Smooth muscle cell of the umbilical artery (primary cell): ENCODE measurements around the gene ZNF22. TPM values are rescaled to one million over a fixed set of nuclear protein-coding genes. Genes with fewer than 3 reads are reported as not detected.

ENCODE experiments used
- total RNA-seq: library from RNA; depleted of rRNA; stranded (reverse); fragments of >200 nt; gene quantifications from 2 replicates; pipeline ENCODE4 v1.2.3, GENCODE V29; 2014

The ZNF22 gene
- 13.4 and 13.5 TPM in 2 replicates for total RNA-seq

DNA sequence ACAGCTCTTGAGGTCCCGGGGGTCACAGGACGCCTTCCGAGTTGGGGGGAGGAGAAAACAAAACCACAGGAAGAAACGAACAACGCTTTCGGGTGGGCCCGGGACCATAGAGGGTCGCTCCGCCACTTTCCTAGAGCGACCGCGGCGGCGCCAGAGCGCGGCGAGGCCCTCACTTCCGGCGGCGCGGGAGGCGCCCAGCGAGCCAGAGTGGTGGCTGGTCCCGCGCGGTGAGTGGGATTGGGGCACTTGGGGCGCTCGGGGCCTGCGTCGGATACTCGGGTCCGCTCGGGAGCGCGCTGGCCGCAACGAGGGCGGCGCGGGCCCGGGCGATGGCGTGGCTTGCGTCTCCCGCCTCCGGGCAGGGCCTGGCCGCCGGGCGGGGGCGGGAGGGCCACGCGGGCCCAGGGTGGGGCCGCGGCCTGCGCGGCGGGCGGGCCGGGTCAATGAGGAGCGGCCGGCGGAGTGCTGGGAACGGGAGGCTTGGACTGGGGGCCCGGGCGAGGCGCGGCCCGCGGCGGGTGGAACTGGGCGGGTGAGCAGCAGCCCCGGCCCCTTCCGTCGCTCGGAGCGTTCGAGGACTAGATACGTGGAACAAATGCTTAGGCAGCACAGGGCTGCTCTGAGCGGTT lies at the start of gene ZNF22:
TSS of gene ZNF22 (plus strand) at position 172 of the 629 bp plus-strand sequence. CDS start 2,446 bp downstream, outside the sequence.

DNA sequence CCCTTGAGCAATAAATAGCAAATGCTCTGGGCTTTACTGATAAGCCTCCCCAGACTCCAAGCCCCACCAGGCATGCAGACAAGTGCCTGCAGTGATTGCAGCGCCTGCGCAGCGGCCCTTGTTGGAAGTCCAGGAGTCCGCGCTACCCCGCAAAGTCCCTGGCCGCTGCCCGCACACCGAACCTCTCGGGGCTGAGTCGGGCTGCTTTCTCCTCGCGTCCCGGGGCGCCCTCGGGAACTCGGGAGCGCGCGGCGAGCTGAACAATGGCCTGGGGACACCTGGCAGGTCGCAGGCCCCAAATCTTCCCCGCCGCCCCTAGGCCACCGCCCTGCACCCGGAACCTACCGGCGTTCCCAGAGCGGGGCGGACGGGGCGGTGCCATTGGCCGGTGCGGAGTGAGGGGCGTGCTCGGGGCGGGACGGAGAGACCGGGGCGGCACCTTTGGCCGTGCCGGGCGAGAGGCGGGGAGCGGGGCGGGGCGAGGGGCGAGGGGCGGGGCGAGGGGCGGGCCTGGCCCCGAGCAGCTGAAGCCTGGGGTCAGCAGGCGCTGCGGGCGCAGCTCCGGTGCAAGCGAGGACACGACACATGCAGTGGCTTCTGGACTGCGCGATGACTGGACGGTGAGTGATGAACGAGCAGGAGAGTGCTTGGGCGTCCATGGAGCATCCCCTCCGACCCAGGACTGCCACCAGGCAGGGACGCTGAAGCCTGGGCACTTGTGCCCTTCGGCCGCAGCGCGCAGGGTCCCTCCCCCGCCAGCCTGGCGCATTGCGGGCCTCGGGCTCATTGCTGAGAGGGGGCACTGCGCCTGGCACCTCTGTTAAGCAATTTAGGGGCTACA lies 41.3 kb upstream of the ZNF22 start, which contains the start of gene RASSF4:
TSS of gene RASSF4 (plus strand) at position 556 of the 841 bp plus-strand sequence. CDS start 10,401 bp downstream, outside the sequence.

DNA sequence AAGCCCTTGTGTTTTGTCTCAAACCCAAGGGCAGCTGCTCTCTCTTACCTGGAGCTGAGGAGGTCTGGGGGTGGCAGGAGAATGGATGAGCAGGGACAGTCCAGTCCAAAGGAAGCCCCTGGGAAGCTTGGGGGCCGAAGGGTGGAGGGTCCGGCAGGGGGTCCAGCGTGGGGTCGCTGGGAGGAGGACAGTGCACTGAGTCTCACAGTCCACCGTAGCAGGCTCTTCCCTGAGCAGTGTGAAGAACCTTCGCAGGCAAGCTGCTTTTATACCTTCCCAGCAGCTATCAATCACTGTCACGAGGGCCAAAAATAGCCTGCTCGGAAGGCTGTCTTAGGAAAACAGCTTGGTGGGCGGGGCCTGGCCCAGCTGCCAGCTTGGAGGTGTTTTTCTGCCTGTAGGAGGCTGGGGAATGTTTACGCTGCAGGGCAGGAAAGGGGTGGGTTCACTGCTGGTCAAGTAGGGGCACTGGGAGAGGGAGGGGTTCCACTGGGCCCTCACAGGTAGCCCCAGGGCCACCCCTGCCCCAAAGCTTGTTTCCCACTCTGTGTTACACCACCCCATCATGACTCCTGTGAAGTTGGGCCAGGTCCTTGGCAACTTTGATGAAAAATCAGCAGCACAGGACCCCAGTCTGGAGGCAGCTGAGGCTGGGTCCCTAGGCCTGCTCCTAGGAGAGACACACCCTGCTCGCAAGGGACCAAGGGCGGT lies 22.0 kb upstream of the ZNF22 start, which contains the start of gene DEPP1:
TSS of gene DEPP1 (minus strand) at position 240 of the 711 bp plus-strand sequence. CDS start 779 bp downstream, outside the sequence.

Other genes with a start within 250 kb of the ZNF22 start
- gene TMEM72, start 89.6 kb upstream of the ZNF22 start, total RNA-seq: not detected in 2 replicates
- gene RASSF4, start 41.1 kb upstream of the ZNF22 start, total RNA-seq: 5.9 and 7.5 TPM in 2 replicates
- 4.5 and 20.9 TPM in 2 replicates for gene DEPP1, start 22.1 kb upstream of the ZNF22 start, total RNA-seq